IPS-NIHi7 (cell line): ENCODE data around the gene ACOT7.

ENCODE experiments used
- DNase-seq: peaks from one replicate; pipeline ENCODE4 v3.0.0; 2012; ENCODE audit warnings: mixed read lengths; ENCODE audit errors: extremely low spot score

Gene ACOT7

DNA sequence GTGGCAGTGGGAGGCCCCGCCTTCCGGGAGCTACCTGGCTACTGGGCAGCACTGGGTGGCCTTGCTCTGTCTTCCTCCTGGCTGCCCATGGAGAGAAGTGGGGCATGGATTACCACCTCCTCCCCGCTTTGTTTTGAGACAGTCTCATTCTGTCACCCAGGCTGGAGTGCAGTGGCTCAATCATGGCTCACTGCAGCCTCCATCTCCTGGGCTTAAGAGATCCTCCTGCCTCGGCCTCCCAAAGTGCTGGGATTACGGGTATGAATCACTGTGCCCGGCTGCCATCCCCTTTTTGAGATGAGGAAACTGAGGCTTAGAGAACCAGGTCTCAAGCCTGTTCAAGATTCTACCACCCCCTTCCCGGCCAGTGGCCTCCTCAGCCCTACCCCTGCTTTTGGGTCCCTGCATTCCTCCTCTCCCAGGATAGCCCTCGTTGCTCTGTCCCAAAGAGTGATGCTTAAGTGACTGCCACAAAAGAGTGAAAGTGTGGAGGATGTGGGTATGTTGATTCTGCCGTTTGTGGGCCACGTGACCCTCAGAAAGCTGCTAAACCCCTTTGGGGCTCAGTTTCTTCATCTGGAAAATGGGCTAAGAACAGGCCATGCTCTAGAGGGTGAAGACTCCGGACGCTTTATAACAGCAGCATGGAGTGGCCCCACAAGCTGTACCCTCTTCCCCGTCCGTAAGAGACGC, 141.7 kb downstream of the ACOT7 start:
- no peak for DNase-seq

- no peak for DNase-seq
Observed at GRCh38 chr1:6251233-6251632, 142.3 kb downstream of the ACOT7 start.

DNA sequence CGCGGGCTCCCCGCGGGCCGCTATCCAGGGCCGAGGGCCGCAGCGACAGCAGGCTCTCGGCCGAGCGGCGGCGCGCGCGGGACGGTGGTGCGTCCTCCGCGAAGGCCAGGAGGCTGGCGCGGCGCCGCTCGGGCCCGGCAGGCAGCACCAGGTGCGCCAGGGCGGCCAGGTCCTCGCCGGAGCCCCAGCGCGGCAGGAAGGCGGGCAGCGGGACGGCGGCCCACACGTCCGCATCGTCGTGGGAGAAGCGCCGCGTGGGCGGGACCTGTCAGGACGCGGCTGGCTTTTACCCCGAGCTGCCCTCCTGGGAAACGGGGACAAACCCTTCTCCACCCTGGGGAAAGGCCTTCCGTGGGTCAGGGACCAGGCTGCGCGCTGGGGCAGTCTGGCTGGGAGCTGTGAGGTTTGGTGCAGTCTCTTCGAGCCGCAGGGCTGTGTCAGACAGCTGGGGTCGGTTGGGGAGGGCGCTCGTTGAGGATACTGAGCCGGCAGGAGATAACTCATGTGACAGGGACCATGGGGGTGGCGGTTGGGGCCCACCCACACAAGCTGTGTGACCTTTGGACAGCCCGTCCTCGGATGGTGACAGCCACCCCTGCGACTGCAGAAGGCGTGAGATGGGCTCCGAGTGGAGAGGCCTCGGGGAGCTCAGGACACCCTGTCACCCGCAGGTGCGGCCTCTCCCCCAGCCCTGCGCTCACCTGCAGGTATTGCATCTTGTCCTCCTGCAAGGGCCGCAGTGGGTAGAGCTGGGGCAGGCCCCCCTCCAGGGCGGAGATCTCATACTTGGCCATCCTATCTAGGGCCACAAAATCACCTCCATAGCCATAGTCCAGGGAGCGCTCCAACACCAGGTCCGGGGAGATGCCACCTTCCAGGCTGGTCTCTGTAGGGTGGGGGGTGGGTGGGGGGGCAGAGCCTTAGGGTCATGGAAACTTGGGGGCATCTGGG, 143.6 kb downstream of the ACOT7 start:
- no peak for DNase-seq

- DNase-seq: peak; percentile 53
Observed at GRCh38 chr1:6248932-6249738, 144.4 kb downstream of the ACOT7 start.

- DNase-seq: no peak
Observed at GRCh38 chr1:6248161-6248776, 145.3 kb downstream of the ACOT7 start.

GRCh38 chr1:6247651-6248050, 145.9 kb downstream of the ACOT7 start:
- DNase-seq: no peak

DNA sequence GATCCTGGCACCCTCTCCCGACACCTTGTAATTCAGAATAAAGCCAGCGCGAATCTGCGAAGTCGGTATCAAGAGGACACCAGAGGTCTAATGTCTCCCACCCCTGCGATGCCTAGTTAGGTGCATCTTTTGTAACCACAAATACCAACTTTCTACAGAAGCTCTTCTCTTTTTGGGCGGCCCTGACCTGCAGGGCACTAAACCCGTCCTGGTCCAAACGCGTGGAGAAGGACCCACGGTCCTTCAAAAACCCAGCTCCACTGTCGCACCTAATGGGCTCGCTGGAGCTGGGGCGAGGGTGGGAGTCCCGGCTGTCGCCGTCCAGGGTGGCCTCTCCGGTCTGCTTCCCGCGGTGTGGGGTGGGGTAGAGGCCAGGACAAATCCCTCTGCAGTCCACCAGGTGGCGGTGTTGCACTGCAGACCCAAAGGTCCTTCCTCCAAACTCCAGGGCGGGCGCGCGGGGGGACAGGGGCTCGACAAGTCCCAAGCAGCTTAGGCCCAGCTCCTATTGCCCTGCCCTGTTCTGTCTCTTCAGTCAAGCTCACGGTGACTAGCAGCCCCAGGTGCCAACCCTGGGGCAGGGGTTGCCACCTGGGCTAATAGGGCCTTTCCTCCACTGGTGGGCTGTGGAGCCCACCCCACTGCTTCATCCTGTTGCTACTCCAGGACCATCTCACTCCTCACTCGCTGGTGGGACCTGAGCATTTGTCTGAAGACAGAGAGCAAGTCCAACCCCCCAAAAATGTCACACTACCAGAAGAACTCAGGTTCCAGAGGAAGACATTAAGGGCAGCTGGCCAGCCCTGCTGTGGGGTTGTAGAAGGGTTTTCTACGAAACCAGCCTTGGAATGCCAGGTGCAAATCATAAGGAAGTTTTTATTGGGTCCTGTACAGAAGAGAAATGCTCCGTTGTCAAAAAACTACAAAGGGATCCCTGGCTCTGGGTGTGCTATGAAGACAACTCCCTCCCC, 146.8 kb downstream of the ACOT7 start:
- peak; percentile 87 for DNase-seq

GRCh38 chr1:6245869-6246496, 147.6 kb downstream of the ACOT7 start:
- DNase-seq: peak; percentile 87

DNA sequence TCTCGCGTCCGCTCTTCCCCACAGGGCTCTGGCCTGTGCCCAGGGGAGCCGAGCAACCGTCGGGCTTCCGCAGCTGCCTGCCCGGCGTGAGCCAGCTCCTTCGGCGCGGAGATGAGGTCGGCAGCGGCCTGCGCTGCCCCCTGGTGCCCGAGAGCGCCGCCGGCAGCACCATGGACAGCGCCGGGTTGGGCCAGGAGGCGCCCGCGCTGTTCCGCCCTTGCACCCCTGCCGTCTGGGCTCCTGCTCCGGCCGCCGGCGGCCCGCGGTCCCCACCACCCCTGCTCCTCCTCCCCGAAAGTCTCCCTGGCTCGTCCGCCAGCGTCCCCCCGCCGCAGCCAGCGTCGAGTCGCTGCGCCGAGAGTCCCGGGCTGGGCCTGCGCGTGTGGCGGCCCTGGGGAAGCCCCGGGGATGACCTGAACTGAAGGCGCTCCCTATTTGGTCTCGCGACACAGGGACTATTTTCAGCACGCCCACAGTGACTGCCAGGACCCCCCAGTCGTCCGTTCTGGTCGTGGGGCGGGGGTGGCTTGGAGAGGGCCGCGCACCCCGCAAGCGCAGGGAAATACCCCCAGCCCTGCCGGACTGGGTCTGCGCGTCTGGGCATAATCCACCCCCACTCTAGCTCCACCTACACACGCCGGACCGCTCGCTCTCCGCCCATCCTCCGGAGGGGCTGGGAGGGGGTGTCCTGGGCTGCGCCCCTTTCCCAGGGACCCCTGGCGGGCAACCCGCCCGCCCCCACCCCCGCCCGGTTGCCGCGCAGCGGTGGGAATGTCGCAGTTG, 148.3 kb downstream of the ACOT7 start:
- peak; percentile 76 for DNase-seq

- no peak for DNase-seq
Observed at GRCh38 chr1:6244401-6245049, 149.0 kb downstream of the ACOT7 start.

DNA sequence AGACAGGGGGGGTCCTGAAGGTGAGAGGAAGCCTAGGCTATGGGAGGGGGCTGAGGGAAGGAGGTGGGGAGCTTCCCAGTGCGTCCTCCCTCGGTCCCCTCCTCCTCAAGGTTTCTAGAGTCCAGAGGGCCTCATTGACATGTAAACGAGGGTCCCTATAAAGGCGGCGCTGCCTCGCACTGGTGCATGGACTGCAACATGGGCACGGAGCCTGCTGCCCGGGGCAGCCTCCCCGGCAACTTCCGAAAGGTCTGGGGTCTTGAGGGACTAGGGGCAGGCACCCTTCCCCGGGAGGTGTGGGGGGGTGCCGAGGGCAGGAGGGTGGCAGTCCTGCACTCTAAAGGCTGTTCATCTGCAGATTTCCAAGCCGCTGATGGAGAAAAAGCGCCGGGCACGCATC, 149.6 kb downstream of the ACOT7 start, which contains the start of gene HES3:
Gene HES3, plus strand, starts transcription at position 187 of the 400 bp plus-strand sequence. Its CDS starts 187 bp downstream, at position 374.
- no peak for DNase-seq

DNA sequence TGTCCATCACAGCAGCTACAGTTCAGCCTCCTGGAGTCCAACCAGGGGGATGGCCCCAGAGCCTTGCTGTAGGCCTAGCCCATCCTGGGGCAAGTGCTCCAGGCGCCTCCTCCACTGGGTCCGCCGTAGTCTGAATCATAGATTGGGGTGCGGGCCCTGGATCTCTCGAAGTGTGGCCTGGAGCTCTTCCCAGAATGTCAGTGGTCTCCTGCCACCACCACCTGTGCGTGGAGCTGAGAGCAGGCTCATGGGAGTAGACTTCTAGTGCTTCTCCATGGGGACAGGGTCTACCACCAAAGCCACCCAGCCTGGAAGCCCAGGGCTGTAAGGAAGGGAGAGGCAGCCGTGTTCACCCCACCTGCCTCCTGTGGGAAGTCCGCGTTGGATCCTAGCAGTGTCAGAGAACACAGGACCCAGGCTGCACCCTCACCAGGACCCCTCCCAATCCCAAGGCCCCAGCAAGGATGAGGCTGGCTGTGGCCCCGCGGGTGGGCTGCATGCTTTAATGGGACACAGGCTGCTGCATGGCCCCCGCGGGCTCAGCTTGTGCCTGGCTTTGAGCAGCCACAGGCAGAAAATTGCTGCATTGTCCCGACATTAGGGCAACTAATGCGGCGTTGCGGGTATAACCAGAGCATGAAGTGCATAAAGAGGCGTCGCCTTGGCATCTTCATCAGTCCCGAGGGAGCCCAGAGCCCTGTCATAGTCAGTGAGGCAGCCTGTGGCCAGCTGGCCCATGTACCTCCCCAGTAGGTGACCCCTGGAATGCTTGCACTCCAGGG, 150.3 kb downstream of the ACOT7 start:
- no peak for DNase-seq

GRCh38 chr1:6241887-6242740, 151.5 kb downstream of the ACOT7 start:
- peak; percentile 61 for DNase-seq

DNA sequence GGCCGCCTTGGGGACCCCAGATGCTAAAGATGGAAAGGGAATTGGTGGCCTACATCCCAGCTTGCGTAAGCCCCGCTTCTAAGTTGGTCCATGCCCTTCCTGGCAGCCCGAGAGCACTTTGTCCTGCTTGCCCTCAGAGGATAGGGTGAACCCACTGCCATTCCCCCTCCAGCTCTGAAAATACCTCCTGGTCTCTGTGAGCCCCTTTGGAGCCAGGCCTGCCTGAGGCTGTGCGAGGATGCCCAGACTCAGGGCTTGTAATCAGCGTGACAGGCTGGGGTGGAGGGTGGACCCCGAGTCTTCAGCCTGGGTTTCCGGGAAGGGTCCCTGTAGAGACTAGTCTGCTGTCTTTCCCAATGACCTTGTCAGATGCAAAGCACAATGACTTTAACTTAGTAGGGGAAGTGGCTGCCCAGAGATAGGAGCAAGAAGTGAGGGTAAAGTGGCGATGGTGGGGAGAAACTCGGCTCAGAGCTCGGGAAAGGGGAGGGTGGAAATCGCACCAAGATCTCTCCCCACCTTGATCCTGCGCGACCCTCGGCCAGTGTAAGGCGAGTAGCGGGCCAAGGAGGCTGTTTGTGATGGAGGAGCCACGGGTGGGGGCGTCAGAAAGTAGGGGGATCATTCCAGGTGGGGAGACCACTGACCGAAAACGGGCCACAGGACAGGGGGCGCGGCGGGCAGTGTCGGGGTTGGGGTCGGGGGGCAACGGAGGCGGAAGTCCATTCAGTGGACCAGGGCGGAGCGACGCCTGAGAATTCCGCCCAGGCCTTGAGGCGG, 152.3 kb downstream of the ACOT7 start:
- DNase-seq: no peak

GRCh38 chr1:6239950-6240768, 153.4 kb downstream of the ACOT7 start:
- DNase-seq: no peak
